ENCODE results near the gene FMO1.
"Not testable (repeated sequence)": the region's sequence is repeated elsewhere in the genome, so short reads cannot be mapped to it uniquely, and the experiment has no call there.

The FMO1 gene

DNA sequence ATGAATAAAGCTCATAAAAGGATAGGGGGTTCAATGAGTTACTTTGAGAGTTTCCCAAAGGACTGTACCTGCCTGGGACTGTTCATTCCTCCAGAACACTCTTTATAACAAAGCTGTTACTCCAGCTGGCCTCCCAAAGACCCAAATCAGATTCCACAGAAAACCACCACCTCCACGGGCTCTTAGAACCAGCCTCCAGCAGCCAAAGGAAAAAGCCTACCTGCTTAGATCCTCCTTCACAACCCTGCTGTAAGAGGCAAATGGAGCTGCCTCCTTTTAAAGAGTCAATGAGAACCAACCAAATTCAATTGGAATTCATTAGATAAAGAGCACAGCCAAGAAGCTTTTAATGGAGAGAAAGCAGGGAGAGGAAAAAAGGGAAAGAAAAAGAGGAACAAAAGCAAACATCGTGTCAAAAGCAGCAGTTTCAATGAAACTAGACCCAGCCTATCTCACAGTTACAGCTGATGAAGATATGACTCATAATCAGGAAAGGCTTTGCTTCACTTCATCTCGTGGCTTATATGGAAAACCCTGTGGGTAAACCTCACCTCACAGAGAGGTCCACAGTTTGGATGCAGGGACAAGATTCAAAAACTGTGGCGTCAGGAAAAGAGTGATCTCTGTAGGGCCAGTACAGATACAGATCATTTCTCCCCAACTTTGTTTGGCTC, 37.9 kb downstream of the FMO1 start:
- DNase-seq: no peak

DNA sequence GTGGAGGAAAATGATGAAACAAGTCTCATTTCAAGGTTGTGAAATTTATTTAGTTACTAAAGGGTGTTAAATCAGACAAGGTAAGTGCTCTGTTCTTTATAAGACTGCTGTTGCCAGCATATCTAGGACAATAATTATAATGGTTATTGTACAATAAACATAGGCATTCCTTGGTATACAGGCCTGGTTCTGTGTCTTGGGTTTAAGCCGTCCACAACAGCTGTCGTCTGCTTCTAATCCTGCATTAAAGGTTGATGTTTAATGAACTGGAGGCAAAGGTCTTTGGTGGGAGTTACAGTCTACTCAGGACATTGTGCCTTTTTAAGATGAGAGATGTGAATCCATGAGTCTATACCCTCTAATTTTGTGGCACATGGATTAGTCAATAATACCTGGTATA, 42.3 kb downstream of the FMO1 start:
- DNase-seq: no peak

DNA sequence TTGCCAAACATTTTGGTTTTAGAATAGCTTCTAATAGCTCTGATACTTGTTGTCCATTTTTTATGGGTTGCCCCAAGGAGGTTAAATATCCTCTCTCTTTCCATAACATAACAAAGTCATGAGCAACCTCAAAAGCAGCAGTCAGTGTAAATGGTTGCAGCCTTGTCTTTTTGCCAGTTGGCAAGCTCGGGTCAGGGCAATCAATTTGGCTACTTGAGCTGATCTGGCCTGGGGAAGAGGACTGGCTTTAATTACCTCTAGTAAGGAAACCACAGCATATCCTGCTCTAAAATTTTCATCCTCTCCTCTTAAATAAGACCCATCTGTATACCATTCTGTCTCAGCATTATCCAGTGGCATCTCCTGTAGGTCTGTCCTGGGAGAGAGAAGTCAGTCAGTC, 44.5 kb downstream of the FMO1 start:
- no peak for DNase-seq

DNA sequence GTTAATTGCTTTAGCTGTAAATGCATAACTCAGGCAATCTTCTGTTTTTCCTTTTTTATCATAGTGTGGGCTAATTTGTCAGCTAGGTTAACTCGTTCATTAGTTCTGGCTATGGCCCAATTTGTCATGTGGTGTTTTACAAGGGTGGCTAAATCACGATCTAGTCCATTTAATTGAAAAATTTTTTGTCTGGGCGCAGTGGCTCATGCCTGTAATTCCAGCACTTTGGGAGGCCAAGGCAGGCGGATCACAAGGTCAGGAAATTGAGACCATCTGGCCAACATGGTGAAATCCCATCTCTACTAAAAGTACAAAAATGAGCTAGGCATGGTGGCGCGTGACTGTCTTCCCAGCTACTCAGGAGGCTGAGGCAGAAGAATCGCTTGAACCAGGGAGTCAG, 47.1 kb downstream of the FMO1 start:
- DNase-seq: not testable (repeated sequence)

DNA sequence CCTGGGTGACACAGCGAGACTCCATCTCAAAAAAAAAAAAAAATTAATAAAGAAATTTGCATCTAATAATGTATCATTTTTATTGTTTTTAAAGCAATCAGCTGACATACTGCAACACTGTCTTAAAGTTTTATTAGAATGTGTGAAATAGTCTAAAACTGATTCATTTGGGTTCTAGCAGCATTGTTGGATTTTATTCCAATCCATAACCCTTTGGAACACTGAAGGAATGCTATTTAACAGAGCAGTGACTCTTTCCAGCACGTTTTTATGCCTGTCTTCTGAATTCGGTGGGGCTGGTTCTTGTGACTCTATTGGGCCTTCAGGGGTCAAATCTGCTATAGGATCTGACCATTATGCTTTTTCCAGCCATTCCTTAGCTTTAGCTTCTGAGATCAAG, 47.5 kb downstream of the FMO1 start:
- DNase-seq: no peak

DNA sequence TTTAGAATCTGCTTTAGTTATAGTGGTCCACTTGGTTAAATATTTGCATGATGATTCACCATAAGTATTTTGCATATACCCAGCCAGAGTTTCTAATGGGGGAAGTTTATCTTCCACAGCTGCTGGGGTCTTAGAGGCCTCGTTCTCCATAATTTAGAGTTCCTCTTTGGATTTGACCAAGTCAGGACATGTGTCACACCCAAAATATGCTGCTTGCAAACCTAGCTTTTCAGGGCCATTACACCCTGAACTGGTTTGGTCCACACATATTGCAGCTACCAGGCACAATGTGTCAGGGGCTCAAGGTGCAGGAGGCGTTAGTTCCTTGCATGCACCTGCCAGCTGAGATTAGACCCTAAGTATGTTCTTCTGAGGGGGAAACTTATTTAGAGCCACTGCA, 48.6 kb downstream of the FMO1 start:
- DNase-seq: no peak

DNA sequence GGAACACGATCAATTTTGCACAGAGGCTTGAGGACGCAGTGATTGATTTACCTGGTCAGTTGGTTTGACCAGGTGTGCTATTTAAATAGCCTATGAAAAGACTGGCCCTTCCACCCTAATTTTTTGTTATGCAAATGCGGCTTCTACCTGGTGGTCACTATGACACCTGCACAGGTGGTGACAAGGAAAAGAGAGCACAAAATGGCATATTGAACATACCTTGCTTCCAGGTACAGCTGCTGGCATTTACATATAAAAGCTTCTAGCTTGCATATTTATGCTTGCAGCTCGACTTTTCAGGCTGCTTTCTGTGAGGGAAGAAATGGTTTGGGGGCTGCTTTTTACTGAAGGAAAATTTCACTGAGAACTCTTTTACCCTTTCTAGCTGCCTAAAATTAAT, 50.4 kb downstream of the FMO1 start:
- DNase-seq: no peak

DNA sequence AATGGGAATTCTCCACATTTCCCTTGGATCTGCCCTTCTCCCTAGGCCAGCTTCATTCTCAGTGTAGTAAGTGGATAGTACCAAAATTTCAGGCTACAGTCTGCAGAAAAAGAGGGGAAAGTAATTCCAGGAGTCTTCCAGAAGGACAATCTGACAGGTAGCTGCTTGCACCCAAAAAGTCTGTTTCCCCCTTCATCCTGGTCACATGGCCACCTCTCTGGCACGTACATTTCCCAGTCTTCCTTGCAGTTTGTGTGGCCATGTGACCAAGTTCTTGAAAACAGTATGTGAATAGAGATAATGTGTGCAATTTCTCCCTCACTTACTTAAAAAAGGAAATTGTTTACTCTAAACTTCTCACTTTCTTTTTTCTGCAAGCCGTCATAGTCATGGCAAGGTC, 51.0 kb downstream of the FMO1 start:
- DNase-seq: no peak

DNA sequence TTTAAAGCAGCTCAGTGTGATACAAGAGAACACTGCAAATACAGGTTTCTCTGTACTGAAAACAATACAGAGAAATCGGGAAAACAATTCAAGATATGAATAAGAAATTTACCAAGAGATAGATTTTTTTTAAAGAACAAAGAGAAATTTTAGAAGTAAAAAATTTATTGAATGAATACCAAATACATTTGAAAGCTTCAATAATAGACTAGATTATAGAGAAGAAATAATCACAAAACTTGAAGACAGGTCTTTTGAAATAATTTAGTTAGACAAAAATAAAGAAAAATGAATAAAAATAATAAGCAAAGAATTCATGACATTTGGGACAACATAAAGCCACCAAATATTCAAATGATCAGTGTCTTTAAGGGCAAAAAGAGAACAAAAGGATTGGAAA, 52.1 kb downstream of the FMO1 start:
- no peak for DNase-seq

DNA sequence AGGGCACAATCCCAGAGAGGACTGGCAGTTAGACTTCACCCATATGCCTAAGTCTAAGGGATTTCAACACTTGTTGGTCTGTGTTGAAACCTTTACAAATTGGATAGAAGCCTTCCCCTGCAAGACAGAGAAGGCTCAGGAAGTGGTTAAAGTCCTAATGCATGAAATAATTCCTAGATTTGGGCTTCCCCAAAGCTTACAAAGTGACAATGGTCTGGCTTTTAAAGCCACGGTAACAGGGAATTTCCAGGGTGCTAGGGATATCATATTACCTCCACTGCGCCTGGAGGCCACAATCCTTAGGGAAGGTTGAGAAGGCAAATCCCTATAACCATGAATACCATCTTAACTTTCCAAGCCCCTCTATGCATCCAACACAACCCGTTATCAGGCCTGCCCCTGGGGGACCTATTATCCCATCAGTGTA, 62.4 kb downstream of the FMO1 start:
- DNase-seq: no peak

DNA sequence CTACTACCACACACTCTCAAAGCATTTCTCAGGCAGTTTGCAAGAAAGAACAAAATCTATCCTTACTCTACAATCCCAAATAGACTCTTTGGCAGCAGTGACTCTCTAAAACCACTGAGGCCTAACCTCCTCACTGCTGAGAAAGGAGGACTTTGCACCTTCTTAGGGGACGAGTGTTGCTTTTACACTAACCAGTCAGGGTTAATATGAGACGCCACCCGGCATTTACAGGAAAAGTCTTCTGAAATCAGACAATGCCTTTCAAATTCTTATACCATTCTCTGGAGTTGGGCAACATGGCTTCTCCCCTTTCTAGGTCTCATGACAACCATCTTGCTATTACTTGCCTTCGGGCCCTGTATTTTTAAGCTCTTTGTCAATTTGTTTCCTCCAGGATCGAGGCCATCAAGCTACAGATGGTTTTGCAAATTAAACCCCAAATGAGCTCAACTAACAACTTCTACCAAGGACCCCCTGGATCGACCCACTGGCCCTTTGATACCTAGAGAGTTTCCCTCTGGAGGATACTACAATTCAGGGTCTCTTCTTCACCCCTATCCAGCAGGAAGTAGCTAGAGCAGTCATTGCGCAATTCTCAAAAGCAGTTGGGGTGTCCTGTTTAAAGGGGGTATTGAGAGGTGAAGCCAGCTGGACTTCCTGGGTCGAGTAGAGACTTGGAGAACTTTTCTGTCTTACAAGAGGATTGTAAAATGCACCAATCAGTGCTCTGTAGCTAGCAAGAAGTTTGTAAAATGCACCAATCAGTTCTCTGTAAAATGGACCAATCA, 63.7 kb downstream of the FMO1 start:
- DNase-seq: no peak

DNA sequence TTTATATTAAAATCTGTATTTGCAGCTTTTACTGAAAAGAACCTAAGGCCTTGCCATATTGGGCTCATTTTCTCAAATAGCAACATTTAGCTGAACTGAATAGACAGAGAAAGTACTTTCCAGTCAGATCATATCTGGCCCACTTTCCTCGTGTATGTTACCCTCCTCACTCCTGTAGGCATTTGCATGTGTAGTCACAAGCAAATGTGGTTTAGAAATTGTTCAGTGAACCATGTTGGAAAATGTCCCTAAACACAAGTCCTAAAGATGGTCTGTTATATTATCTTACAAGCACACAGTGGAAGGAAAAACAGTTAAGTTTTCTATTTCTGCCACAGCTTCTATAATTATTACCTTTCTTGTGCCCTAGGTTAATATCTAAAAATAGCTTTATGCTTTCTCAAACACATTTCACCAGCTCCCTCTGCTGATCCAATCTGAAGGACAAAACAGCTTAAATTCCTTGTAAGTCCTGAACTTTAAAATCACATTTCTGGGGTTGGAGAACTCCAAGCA, 65.1 kb downstream of the FMO1 start:
- DNase-seq: no peak

DNA sequence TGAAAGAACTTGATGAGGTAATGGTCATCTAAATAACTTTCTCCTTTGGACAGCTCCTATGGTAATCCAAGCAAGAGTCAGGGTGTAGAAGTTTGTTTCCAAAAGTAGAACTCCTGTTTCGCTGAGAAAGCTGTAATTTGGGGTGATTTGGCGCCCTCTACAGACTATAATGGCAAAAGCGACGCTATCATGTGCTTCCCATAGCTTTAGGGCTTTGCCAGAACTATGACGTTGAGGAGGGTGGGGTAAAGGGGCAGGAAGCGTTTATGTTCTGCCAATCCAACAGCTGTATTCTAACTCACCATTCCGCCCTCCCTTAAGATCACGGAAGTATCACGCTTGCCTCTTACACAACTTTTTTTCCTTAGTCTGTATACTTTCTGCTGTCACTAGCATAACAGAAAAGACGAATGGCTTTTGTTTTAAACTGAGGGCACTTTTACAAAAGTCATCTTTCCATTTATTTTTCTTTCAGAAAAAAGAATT, 65.6 kb downstream of the FMO1 start, which contains the start of gene FMO4:
FMO4 (plus strand) TSS at position 349 of the 486 bp plus-strand sequence. CDS start 5,643 bp downstream, outside the sequence.
- no peak for DNase-seq

DNA sequence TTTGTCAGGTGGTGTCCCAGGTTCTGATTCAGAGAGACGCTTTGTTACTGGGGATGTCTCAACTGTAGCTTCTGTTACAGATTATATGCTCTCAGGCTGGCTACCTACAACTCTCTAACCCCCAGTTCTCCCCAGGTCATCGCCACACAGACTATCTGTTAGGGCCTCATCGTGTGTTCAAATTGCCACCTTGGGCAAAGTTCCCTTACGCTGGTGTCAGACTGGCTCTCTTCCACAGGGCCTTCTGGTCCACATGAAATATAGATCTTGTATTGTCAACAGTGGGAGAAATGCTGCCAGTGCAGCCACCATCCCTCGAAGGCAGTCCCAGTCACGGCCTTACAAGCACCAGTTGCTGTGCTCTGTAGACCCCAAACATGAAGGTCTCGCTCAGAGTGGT, 81.0 kb downstream of the FMO1 start:
- DNase-seq: no peak

DNA sequence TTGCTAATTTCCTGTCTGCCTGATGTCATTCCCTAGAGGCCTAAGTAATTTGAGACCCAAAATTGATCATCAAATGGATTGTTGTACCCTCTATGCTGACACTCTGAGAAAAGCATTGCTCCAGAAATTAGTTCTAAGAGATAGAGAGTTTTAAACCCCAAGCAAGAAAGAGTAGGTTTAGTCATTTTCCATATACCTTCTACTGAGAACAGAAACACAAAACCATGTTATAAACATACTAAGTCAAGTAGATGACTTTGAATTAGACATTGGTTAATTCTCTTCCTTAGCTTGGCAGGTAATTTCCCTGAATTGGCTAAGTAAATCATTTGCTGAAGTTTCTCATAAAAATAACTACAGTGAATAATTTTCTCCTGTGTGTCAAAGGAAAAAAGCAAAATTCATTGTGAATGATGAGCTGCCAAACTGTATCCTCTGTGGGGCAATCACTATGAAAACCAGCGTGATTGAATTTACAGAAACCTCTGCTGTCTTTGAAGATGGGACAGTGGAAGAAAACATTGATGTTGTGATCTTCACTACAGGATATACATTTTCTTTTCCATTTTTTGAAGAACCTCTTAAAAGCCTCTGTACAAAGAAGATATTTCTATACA, 85.8 kb downstream of the FMO1 start:
- DNase-seq: no peak
